Bronchial epithelial cell (primary cell): ENCODE measurements around the gene MEN1. TPM values are rescaled to one million over a fixed set of nuclear protein-coding genes. Genes with fewer than 3 reads are reported as not detected.

Experiments used
- DNase-seq: peaks from one replicate; pipeline ENCODE4 v3.0.0-alpha.2; 2010; ENCODE audit warnings: low read depth
- FAIRE-seq: peaks from 2 replicates; lab custom pipeline; 2011; peaks lifted over from hg19 to GRCh38; lab: Jason Lieb, UNC
- H3K27me3 ChIP-seq: 2 replicates; pipeline ENCODE4 v1.5.1; 2011; ENCODE audit warnings: low read length; ENCODE audit not compliant: control insufficient read depth, insufficient read depth
- H3K36me3 ChIP-seq: 2 replicates; pipeline ENCODE4 v1.5.1; 2011; ENCODE audit warnings: low read length; ENCODE audit not compliant: control insufficient read depth, insufficient read depth
- H3K4me3 ChIP-seq: 2 replicates; pipeline ENCODE4 v1.5.1; 2011; ENCODE audit warnings: mild to moderate bottlenecking, low read depth, low read length, control low read depth
- total RNA-seq: library from RNA; depleted of rRNA; stranded (reverse); fragments of >200 nt; gene quantifications from 2 replicates; pipeline ENCODE4 v1.2.1, GENCODE V29; 2014
- TF ChIP-seq, protein P1 (sequence below): IDR thresholded peaks from 2 replicates; pipeline ENCODE4 v1.5.1; 2011; ENCODE audit warnings: mild to moderate bottlenecking, moderate library complexity, low read length, control low read depth, inconsistent platforms; ENCODE audit not compliant: insufficient read depth, severe bottlenecking

Gene MEN1
- total RNA-seq, 1 donor from 2014 or later = 5.5 TPM

DNA sequence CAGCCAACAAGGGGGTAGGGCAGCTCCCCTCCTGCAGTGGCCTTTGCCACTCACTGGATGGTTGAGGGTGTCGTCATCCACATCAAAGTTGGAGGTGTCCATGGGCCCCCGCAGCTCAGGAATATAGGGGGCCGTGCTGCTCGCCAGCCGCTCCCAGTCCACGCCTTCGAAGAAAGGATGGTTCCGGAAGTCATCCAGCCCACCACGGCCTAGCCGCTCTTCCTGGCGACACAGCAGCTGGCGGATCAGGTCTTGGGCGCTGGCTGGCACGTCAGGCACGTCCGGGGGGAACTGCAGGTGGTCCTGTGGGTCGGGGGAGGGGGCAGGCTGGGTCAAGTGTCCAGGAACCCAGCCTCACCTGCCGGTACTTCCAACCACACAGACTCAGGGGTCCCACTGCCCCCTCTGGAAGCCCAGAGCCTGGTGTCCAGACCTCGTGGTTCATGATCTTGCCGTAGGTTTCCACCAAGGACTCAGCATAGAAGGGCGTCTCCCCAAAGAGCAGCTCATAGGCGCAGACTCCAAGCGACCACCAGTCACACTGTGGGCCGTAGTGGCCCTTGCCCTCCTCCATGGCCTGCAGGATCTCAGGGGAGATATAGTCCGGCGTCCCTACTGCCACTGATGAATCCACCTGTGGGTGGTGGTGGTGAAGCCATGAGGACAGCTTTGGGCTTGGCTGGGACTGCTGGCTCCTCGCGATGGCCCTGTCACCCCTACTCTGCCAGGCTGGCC, 28.4 kb upstream of the MEN1 start:
- no peaks in the 10 kb centered on the region for H3K27me3 ChIP-seq
- TF ChIP-seq, protein P1, sequence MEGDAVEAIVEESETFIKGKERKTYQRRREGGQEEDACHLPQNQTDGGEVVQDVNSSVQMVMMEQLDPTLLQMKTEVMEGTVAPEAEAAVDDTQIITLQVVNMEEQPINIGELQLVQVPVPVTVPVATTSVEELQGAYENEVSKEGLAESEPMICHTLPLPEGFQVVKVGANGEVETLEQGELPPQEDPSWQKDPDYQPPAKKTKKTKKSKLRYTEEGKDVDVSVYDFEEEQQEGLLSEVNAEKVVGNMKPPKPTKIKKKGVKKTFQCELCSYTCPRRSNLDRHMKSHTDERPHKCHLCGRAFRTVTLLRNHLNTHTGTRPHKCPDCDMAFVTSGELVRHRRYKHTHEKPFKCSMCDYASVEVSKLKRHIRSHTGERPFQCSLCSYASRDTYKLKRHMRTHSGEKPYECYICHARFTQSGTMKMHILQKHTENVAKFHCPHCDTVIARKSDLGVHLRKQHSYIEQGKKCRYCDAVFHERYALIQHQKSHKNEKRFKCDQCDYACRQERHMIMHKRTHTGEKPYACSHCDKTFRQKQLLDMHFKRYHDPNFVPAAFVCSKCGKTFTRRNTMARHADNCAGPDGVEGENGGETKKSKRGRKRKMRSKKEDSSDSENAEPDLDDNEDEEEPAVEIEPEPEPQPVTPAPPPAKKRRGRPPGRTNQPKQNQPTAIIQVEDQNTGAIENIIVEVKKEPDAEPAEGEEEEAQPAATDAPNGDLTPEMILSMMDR = no peak
- peaks cover 45% of the 10 kb centered on the region for H3K36me3 ChIP-seq
- FAIRE-seq (no peak), DNase-seq (no peak)
- no peak overlapping the region for H3K4me3 ChIP-seq

DNA sequence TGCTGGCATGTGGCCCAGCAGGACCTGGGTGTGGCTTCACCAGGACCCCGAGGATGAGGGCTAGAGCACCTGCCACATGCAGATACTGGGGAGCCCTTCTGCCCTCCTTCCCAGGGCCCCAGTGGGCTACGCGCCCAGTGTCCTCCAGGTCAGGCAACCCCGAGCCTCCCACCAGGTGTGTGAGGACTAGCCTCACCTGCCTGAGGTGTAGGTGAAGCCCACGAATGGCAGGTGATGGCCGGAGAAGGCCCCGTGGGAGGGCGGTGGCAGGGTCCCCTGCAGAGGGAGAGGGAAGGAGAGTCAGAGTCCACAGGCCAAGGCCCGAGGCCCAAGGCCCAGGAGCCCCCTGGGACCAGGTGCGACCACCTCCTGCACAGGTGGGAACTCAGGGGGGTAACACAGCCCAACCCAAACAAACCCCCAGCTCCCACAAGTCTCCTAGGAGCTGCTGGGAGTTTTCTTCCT, 27.6 kb upstream of the MEN1 start:
- no peaks in the 10 kb centered on the region for H3K27me3 ChIP-seq
- peaks cover 53% of the 10 kb centered on the region for H3K36me3 ChIP-seq
- no peak overlapping the region for H3K4me3 ChIP-seq
- FAIRE-seq (no peak), DNase-seq (no peak)
- TF ChIP-seq, protein P1 = no peak

DNA sequence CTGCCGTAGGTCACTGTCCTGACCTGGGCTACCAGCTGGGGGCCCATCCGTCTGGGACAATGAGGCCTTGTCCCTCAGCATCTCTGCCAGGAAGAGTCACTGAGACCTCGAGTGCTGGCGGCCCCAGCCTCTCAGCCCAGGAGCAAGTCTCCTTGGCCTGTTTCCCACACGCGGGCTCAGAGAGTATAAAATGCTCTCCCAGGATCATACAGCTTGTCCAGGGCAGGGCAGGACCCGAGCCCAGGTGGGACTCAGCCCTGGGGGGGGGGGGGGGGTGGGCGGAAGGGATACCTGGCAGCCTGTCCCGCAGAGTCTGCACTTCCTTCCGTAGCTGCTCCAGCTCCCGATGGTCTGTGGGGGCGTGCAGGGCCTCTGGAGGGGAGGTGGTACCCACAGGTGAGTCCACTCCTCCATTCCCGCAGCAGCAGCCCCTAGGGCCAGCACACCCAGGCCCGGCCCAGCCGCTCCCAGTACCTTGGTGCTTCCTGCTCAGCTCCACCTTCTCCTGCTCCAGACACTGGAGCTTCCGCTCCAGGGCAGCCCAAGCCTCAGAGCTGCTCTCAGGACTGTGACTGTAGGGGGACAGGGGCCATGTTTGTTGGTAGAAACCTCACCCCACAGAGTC, 26.2 kb upstream of the MEN1 start:
- no peaks in the 10 kb centered on the region for H3K27me3 ChIP-seq
- H3K36me3 ChIP-seq = peaks cover 64% of the 10 kb centered on the region
- DNase-seq (no peak), FAIRE-seq (no peak)
- H3K4me3 ChIP-seq = no peak overlapping the region
- TF ChIP-seq, protein P1 = no peak

DNA sequence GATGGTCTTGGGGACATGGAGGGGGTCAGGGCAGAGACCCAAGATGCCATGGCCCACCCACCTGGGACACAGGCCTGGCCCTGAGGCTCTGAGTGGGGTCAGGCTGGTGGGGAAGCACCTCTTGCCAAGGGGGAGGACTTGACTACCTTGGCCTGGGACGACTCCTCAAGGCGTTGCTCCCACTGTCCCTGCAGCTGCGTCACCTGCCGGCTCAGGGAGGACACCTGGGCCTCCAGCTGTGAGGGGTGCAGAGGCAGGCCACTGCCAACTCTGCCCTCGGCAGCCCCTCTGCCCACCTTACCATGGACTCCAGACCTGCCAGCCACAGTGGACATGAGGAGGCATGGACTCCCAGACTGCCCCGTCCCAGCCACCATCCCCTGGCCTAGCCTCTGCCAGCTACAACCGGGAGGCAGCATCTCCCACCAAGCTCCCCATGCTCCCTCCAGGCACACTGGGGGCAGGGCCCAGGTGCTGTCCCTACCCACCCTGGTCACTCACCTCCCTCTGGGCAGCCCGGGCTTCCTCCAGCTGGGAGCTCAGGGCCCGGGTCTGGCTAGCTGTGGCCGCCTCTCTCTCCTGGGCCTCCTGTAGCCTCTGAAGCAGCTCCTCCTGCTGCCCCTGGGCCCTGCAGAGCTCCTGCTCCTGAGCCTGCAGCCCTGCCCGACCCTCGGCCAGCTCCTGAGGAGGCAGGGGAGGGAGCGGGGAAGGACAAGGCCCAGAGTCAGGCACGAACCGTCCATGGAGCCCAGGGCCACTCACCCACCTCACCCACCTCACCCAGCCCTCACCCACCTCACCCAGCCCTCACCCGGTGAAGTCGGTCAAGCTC, 25.5 kb upstream of the MEN1 start:
- H3K36me3 ChIP-seq = peaks cover 69% of the 10 kb centered on the region
- FAIRE-seq (no peak), DNase-seq (no peak)
- H3K4me3 ChIP-seq = no peak overlapping the region
- TF ChIP-seq, protein P1 = no peak
- H3K27me3 ChIP-seq = no peaks in the 10 kb centered on the region

DNA sequence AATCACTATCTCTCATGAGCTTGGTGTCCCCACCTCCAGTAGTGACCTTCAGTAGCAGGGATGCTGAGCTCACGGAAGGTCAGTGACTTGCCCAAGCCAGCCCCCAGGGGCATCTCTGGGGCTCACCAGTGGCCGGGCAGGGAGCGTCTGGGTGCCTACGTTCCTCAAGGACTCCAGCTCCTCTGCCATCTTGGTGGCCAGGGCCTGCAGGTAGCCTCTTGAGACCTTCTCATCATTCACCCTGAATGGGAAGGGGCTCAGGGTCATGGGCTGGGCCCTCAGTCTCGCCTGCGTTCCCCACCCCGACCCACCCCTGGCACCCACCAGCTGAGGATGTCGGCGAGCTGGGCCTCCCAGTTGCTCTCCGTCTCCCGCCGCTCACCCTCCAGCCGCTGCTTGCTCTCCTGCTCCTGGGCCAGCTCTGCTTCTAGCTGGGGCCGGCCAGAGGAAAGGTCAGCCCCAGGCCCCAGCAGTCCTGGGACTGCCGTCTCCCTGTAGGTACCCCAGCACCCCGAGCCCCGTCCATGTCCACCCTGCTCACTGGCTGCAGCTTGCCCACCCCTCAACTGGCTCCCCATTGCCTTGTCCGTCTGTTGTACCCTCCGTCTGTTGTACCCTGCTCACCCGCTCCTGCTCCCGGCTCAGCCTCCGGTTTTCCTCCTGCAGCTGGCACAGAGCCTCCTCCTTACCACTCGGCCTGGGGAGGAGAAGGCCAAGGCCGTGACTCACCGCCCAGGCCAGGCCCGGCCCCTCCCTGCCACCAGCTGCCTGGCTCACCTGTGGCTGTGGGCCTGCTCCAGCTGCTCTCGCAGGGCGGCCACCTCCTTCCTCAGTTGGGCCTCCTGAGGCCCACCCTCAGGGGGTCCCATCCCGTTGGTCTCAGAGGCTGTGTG, 24.6 kb upstream of the MEN1 start:
- FAIRE-seq (no peak), DNase-seq (peak; percentile 75)
- Histone ChIP-seq H3K4me3 (no peak overlapping the region), H3K36me3 (peaks cover 69% of the 10 kb centered on the region), H3K27me3 (no peaks in the 10 kb centered on the region)
- TF ChIP-seq, protein P1 = no peak
